GM06990 (cell line): ENCODE results near the gene BPIFB4.

Experiments used
- DNase-seq: peaks from one replicate; pipeline ENCODE4 v3.0.0-alpha.2; 2011; ENCODE audit not compliant: insufficient read length; ENCODE audit errors: extremely low read depth
- H3K27me3 ChIP-seq: replicated peaks from 2 replicates; pipeline ENCODE4 v1.6.0; 2011; ENCODE audit warnings: low read length; ENCODE audit not compliant: control insufficient read depth, insufficient read depth
- H3K36me3 ChIP-seq: 2 replicates; pipeline ENCODE4 v1.5.1; 2011; ENCODE audit warnings: low read length; ENCODE audit not compliant: control insufficient read depth, insufficient read depth
- H3K4me3 ChIP-seq: replicated peaks from 2 replicates; pipeline ENCODE4 v1.5.1; 2011; ENCODE audit warnings: low read depth, mild to moderate bottlenecking, control low read depth, low read length
- TF ChIP-seq, protein P1 (sequence below): IDR thresholded peaks from 2 replicates; pipeline ENCODE4 v1.5.1; 2011; ENCODE audit warnings: low read length, control low read depth, mild to moderate bottlenecking, inconsistent platforms; ENCODE audit not compliant: insufficient read depth, poor library complexity, severe bottlenecking

Gene BPIFB4

DNA sequence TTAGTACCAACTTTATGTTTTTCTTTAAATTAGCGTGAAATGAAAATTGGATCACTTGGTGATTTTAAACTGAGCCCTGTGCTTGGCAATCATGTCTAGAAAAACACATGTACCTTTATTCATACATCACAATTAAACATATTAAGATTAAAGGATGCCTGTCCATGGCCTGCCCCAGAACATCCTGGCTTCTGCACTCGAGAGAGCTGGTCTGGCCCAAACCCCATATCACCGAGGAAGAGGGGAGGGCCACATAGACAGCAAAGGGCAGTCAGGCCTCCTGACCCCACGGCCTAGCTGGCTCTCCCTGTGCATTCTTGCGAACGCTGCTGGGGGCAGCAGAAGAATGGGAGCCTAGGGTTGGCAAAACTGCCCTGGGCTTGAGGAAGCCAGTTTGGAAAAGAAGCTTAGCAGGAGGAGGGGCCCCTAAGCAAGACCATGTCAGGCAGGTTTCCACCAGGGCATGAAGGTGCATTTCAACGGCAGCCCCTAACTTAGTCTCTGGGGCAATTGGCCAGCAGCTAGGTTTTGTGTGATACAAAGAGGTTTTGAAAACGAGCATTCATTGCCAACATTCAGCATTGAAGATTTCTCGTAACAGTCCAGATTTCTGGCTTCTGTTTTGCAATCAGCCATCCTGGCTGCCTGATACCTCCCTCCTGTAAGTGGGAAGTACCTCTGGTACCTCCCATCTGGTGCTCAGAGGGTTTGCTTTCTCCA, 17.2 kb upstream of the BPIFB4 start:
- no peak for DNase-seq
- H3K36me3 ChIP-seq = no peaks in the 10 kb centered on the region
- TF ChIP-seq, protein P1, sequence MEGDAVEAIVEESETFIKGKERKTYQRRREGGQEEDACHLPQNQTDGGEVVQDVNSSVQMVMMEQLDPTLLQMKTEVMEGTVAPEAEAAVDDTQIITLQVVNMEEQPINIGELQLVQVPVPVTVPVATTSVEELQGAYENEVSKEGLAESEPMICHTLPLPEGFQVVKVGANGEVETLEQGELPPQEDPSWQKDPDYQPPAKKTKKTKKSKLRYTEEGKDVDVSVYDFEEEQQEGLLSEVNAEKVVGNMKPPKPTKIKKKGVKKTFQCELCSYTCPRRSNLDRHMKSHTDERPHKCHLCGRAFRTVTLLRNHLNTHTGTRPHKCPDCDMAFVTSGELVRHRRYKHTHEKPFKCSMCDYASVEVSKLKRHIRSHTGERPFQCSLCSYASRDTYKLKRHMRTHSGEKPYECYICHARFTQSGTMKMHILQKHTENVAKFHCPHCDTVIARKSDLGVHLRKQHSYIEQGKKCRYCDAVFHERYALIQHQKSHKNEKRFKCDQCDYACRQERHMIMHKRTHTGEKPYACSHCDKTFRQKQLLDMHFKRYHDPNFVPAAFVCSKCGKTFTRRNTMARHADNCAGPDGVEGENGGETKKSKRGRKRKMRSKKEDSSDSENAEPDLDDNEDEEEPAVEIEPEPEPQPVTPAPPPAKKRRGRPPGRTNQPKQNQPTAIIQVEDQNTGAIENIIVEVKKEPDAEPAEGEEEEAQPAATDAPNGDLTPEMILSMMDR = no peak
- H3K27me3 ChIP-seq = no peaks in the 10 kb centered on the region; the same call in 1 of the 2 replicates
- H3K4me3 ChIP-seq = no peak overlapping the region

DNA sequence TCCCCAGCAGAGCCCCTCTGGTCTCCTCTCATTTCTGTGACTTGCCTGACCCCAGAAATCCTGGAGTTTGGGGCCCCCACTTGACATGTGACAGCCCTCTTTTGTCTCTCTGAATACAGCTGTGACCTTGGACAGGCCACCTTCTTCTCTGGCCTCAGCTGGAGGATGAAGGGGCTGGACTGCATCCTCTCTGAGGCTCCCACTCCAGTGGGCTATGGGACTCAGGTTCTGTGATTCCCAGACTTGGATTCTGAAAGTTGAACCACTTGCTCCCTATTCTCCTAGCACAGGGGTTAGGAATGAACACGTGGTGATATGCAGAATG, 16.7 kb upstream of the BPIFB4 start:
- Histone ChIP-seq H3K36me3 (no peaks in the 10 kb centered on the region), H3K27me3 (no peaks in the 10 kb centered on the region; the same call in 1 of the 2 replicates), H3K4me3 (no peak overlapping the region)
- DNase-seq = no peak
- TF ChIP-seq, protein P1 = no peak

DNA sequence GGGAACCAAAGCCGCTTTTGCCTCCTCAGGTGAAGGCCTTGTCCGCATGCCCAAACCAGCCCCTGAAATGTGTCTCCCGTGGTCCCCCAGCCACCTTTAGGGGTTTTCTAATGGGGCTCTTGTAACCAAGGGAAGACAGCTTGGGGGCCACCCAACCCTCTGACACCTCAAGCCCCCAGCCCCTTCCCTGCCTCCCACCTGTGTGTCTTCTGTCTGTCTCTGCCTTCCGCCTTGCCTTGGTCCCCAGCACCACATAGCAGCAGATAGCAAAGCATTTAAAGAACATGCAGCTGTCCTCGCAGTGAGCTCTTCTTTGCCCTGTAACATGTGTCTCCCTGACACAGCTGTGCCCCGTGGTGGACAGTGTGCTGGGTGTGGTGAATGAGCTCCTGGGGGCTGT, 16.2 kb upstream of the BPIFB4 start:
- TF ChIP-seq, protein P1 = no peak
- Histone ChIP-seq H3K4me3 (no peak overlapping the region), H3K36me3 (no peaks in the 10 kb centered on the region), H3K27me3 (no peaks in the 10 kb centered on the region; the same call in 1 of the 2 replicates)
- no peak for DNase-seq

DNA sequence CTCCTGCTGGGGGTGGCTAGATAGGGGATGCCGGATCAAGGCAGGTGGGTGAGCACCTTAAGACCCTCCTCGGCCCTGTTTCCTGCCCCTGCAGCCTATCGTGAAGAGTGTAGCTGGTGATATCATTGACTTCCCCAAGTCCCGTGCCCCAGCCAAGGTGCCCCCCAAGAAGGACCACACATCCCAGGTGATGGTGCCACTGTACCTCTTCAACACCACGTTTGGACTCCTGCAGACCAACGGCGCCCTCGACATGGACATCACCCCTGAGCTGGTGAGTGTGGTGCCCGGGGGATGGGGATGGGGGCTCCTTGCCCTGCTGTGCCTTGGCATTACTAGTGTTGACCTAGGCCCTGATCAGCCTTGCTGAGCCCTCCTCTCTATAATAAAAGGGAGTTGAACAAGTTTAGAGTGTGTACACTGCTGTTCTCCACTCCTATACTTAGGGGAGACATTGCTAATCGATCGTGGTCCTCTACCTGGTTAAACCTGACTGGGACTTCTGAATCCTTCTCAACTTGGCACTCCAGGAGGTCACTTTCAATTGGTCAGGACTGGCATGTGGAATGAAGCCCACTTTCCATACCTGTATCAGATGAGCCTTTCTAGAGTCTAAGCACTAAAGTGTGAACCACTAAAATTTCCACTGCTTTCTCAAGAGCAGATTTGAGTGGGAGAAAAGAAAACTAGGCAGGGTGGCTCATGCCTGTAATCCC, 14.7 kb upstream of the BPIFB4 start:
- TF ChIP-seq, protein P1 = no peak
- no peak for DNase-seq
- Histone ChIP-seq H3K4me3 (no peak overlapping the region), H3K27me3 (no peaks in the 10 kb centered on the region; the same call in 1 of the 2 replicates), H3K36me3 (no peaks in the 10 kb centered on the region)

DNA sequence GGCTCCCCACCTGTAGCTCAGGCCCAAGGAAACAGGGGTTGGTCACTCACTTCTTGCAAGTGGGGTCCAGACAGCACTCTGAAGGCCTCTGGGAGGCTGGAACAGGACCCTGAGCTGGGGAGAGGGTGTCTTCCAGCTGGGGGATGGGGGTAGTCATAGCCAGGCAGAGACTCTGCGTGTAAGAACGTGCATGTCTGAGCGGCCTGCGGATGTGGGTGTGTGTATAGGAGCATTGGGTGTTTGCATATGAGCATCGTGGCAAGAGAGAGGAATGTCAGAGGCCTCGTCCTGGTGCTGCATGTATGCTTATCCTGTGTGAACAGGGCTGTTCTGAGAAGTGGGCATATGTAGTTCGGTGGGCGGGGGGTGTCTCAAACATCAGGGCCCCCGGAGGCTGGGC, 13.7 kb upstream of the BPIFB4 start:
- no peak for DNase-seq
- Histone ChIP-seq H3K36me3 (no peaks in the 10 kb centered on the region), H3K27me3 (no peaks in the 10 kb centered on the region; the same call in 1 of the 2 replicates), H3K4me3 (no peak overlapping the region)
- TF ChIP-seq, protein P1 = no peak

DNA sequence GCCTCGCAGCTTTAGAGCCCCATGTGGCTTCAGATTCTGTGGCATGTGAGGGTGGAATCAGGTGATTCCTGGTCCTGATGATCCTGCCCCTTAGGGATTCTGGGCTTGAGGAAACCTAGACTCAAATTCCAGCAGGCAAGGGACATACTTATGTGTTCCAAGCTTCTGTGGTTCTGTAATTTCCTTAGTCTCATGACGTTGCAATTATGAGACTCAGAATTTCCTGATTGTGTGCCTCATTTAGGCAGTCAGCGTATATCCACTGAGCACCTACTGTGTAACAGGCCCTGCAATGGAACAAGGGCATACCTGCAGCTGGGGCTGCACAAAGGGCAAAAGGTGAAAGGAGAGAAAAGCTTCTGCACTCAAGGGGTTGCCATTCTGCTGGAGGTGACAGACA, 11.6 kb upstream of the BPIFB4 start:
- no peaks in the 10 kb centered on the region for H3K36me3 ChIP-seq
- no peak for DNase-seq
- TF ChIP-seq, protein P1 = no peak
- H3K4me3 ChIP-seq = no peak overlapping the region
- H3K27me3 ChIP-seq = no peaks in the 10 kb centered on the region
